Activated naive CD4-positive, alpha-beta T cell treated with anti-CD3 and anti-CD28 coated beads, Interleukin-2, amount 50 U/mL, for 16 hours (primary cell): ENCODE data around the gene MEGF11.

Experiments
- DNase-seq: peaks from one replicate; pipeline ENCODE4 v3.0.0-alpha.2; 2020

Gene MEGF11

GRCh38 chr15:66046326-66046725, 207.2 kb downstream of the MEGF11 start:
- DNase-seq = no peak

- DNase-seq = no peak
Observed at GRCh38 chr15:66045542-66045941, 208.0 kb downstream of the MEGF11 start.

DNA sequence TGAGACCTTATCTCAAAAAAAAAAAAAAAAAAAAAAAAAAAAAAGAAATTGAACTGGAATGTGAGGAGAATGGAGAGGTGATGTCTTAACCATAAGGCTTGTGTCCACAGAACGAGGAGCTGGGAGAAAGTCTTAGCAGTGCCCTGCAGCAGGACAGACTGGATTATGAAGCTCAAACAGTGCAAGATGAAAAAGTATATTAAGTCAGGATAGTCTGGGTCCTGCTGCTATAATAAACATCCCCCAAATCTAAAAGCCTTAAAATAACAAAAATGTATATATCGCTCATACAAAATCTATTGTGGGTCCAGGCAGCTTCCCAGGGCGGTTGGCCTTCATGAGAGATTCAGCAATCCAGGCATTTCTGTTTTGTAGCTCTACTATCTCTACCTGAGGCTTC, 208.7 kb downstream of the MEGF11 start:
- DNase-seq = no peak

- DNase-seq = no peak
Observed at GRCh38 chr15:66043264-66043663, 210.3 kb downstream of the MEGF11 start.

DNA sequence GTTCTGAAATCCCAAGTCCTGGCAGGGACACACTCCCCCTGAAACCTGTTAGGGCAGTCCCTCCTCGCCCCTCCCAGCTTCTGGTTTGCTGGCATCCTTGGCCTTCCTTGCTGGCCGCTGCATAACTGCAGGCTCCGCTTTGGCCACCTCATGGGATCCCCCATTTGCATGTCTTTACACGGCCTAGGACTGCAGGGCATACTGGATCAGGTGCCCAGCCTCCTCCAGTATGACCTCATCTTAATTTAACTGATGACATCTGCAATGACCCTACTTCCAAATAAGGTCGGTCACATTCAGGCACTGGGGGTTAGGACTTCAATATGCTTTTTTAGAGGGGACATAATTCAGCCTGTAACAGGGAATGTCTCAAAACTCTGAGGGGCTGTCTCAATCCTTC, 210.9 kb downstream of the MEGF11 start:
- no peak for DNase-seq

DNA sequence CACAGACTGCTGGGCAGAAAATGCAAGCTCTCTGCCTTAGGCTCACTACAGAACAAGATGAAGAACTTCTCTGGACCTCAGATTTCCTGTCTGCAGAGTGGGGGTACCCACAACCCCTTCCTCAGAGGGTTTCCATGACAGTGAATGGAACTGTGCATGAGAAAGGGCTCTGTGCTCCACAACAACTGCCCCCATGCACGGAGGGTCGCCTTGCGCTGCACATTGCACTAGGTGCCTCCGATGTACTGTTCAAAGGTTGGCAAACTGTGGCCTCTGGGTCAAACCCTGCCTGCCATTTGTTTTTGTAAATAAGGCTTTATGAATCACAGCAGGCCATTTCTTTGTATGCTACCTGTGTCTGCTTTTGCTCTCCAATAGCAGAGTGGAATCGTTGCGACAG, 212.3 kb downstream of the MEGF11 start:
- no peak for DNase-seq

DNA sequence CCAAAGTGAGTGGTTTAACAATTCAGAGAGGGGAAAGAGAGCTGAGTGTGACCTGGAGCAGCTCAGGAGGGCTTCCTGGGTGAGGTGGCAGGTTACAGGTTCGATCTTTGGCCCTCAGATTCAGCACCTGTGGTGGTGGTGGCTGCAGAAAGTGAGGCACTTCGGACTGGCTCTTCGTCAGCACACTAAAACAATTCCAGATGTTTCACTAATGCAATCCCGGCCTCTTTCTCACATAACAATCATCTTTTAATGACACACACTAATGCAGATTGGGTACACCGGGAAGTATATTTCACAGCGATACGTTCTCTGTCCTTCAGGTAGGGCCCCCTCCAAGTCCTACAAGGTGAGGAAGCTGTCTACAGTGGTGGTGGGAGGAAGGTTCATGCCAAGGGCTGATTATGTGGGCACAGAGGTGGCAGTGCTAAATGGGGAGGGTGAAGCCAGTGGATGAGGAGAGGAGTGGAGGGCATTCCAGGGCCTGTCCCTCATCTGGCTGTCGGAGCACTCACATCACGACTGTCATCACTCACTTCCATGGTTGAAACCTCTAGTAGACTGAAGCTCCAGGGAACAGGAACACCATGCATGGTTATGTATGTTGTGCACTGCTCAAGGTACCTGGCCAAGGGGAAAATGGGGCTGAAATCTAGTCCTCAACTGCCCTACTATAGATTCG, 213.2 kb downstream of the MEGF11 start:
- DNase-seq = no peak

DNA sequence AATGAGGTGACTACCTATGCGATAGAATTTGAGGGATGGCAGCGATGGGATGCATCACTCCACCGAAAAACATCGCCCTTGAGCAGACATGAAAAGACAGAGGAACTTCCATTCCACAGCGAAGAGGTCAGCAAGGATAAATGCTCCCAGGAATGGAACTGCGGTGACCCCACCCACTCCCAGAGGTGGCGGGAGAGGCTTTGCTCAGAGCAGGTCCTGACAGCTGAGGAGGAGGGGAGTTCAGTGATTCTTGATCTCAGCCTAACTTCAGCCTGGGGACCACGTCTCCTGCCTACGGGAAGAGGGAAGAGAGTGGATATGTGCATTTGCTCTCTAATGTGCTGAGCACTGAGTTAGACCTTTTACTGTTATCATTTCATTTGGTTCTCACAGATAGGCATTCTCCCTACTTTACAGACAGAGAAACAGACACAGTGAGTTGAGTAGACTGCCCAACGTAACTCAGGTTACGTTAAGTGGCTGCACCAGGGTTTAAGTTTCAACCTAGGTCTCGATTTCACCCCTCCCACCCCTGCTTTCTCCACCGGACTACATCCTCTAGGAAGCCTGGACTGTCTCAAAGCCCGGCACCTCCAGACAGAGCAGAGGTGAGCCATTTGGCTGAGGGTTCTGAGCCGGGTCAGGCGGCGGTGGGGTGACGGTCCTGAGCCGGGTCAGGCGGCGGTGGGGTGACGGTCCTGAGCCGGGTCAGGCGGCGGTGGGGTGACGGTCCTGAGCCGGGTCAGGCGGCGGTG, 214.3 kb downstream of the MEGF11 start:
- DNase-seq = no peak

DNA sequence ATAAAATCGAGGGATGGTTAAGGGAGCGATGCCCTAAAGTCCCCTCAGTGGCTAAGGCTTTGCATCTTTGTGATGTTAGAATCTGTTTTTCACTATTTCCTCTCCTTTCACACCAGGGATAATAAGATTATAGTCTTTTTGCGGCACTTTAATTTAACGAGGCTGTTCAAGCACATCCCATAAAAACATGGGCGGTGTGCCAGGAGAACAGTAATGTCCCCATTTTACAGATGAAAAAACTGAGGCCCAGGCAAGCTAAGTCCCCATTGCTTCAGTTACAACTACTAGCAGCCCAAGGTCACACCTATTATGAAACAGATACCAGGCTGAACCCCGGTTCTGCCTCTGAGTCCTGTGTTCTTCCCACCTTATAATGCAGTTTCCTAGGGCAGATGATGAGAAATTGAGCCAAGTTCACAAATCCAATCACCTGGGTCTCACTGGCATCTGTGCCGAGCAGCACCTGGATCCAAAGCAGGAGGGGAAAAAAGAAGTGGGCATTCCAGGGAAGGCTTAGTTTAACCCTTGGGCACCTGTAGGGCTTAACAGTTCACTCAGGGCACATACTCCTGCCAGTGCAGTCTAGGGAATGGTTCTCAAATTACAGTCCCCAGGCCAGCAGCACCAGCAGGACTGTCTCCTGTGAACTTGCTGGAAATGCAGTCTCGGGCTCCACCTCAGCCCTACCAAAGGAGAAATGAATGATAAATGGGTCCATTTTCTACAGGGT, 215.0 kb downstream of the MEGF11 start:
- DNase-seq = no peak

DNA sequence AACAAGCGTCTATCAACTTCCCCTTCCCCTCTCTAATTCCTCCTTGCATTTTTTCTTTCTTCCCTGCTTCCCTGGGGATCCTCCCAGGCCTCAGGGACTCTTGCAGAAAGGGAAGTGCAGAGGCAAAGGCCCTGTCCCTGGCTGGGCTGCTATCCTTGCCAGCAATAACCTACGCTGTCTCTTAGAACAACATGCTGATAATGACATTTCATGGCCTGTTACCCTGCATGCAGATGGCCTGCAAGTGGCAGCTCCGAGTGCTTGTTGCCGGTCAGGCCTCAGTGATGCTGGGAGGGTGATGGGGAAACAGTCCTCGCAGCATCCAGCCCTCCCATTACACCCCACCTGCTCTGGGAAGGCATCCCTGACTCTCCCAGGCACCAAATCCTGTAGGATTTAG, 216.7 kb downstream of the MEGF11 start:
- no peak for DNase-seq

GRCh38 chr15:66035901-66036300, 217.6 kb downstream of the MEGF11 start:
- DNase-seq = no peak

- DNase-seq = no peak
Observed at GRCh38 chr15:66033143-66033542, 220.4 kb downstream of the MEGF11 start.

- no peak for DNase-seq
Observed at GRCh38 chr15:66032006-66032405, 221.5 kb downstream of the MEGF11 start.

- no peak for DNase-seq
Observed at GRCh38 chr15:66030650-66031049, 222.9 kb downstream of the MEGF11 start.

GRCh38 chr15:66029650-66030049, 223.9 kb downstream of the MEGF11 start:
- no peak for DNase-seq

DNA sequence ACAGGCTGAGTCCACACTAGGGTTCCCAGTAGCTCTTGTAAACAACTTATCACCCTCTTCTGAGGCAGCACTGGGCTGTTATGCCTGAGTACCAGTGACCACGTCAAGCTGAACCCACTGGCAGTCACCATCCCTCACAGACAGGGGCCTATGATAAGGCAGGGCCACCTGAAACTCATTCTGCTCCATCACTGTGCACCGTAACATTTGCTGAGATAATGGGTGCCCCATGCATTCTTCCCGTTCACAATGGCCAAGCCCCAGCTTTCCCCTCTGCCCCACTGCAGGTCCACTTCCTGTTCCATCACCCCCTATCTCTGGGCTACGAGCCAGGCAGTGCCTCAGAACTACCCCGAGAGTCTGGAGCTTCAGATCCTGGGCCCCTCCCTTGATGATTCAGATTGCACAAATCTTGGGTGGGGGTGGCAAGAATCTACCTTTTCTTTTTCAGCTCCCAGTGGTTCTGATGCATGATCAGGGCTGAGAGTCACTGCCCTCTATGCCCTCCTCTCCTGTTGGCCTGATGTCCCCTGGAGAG, 226.2 kb downstream of the MEGF11 start:
- DNase-seq = no peak

DNA sequence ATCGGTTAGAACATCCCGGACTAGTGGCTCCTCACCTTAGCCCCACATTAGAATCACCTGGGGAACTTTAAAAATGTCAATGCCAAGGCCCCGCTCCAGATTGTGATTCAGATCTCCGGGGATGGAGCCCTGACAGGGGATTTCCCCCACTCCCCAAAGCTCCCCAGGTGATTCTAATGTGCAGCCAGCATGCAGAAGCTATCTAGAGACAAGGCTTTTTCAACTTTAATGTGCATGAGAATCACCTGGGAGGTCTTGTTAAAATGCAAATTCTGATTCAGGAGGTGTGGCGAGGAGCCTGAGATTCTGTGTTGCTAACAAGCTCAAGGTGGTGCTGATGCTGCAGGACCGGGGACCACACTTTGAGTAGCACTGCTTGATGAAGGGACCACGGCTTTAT, 227.6 kb downstream of the MEGF11 start:
- no peak for DNase-seq

GRCh38 chr15:66025015-66025452, 228.5 kb downstream of the MEGF11 start:
- no peak for DNase-seq

GRCh38 chr15:66024116-66024515, 229.4 kb downstream of the MEGF11 start:
- DNase-seq = no peak

- no peak for DNase-seq
Observed at GRCh38 chr15:66023311-66023972, 230.1 kb downstream of the MEGF11 start.

GRCh38 chr15:66022163-66022525, 231.4 kb downstream of the MEGF11 start:
- no peak for DNase-seq

GRCh38 chr15:66021496-66022162, 231.9 kb downstream of the MEGF11 start:
- DNase-seq = no peak
